Measurements from ENCODE around the gene GRM4.

GRM4 gene

DNA sequence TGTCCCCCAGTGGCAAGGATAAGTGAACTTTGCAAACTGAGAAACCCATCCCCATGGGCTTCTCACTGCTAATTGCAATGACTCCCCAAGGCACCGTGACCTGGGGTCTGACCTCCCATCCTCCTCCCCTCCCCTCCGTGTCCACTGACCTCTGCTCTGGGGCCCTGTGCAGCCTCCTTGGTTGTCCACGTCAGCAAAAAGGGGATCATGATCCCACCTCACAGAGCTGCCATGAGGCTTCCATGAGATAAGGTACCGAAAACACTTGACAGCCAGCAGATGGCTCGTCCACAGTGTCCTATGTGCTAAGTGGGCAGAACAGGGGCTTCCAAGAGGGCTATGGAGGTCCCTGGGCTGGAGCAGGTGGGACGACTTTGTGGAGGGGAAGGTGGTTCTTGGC, 104.5 kb downstream of the GRM4 start:
- TF ChIP-seq GATA2 (IDR thresholded peaks at IDR 0.05; ENCODE audit: low read depth, low read length) (no peak), GATA3 (IDR thresholded peaks at IDR 0.05; ENCODE audit: low read depth, low read length) (no peak)

DNA sequence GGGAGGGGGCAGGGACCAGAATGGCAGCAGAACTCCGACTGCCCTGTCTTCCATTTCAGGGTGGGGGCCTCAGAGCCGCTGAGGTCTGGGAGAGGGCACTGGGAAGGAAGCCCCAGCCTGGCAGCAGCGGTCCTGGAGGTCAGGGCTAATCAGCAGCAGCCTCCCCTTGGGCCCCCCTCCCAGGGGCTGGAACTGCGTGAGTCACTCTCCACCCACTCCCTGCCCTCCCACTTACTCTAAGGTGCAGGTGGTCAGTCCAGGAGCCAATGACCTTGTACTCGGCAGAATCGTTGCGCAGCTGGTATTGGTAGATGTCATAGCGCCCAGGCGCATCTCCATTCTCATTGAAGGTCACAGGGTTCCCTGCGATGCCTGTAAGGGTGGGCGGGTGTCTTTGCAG, 105.9 kb downstream of the GRM4 start:
- TF ChIP-seq GATA2 (IDR thresholded peaks at IDR 0.05; ENCODE audit: low read depth, low read length), result no peak
- TF ChIP-seq GATA3 (IDR thresholded peaks at IDR 0.05; ENCODE audit: low read depth, low read length), result no peak

DNA sequence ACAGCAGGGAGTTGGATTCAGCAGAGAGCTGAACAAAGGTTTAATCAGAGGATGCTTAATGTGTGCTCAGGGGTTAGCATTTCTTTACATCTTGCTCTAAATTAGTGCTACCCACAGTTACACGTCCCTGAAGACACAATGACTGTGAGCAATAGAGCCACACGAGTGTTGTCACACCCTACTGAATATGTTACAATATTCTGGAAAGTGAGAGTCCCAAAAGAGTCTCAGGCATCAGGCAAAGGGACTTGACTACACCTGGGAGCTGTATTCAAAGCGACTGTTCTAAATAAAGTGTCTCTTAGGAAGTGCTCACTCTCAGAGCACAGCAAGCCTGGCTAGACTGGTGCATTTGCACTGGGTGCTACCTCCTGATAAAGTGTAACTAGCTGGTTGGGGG, 108.7 kb downstream of the GRM4 start:
- TF ChIP-seq GATA3 (IDR thresholded peaks at IDR 0.05; ENCODE audit: low read depth, low read length) (no peak), GATA2 (IDR thresholded peaks at IDR 0.05; ENCODE audit: low read depth, low read length) (no peak)

DNA sequence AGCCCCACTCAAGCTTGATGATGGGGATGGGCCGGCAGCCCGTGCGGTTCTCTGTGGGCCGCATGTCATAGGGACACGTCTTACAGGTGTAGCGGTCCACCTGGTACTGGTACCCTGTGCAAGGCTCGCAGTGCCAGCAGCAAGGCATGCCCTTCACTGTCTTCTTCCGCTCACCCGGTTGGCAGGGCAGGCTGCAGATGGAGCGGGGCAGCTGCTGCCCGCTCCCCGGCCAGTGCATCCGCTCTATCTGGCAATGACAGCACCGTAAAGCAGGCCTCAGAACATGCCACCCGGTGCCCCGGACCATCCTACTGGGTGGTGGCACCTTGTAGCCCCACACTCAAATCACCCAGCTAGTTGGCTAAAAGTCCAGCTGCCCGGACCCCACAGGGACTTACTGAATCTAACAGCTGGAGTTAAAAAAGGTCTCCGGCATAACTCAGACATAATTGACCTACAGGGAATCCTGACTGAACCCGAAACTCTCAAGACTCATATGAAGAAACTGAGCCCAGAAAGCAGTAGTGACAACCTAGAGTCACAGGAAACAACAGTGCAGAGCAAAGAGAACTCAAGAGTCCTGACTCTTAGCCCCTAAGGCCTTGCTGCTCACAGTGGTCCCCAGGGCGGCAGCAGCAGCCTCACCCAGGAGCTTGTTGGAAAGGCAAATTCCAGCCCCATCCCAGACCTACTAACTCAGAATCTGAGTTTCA, 109.4 kb downstream of the GRM4 start:
- TF ChIP-seq GATA3 (IDR thresholded peaks at IDR 0.05; ENCODE audit: low read depth, low read length) (no peak), GATA2 (IDR thresholded peaks at IDR 0.05; ENCODE audit: low read depth, low read length) (no peak)

DNA sequence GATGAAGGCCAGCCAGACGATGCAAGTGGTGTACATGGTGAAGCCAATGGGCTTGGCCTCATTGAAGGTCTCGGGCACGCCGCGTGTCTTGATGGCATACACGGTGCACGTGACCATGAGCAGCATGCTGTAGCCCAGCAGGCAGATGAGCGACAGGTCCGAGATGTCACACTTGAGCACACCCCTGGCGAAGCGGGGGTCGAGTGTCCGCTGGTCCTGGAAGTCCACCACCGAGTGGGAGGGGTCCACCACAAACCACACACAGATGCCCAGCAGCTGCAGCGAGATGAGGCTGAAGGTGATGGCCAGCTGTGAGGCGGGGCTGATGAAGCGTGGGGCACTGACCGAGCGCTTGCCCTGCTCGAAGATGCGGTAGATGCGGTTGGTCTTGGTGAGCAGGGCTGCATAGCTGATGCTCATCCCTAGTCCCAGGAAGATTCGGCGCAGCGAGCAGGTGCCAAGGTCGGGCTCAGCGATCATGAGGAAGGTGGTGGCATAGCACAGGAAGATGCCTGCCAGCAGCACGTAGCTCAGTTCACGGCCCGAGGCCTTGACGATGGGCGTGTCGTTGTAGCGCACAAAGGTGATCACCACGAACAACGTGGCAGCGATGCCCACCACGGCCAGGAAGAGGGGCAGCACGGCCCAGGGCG, 110.1 kb downstream of the GRM4 start:
- no peak for TF ChIP-seq GATA3 (IDR thresholded peaks at IDR 0.05; ENCODE audit: low read depth, low read length)
- no peak for TF ChIP-seq GATA2 (IDR thresholded peaks at IDR 0.05; ENCODE audit: low read depth, low read length)

DNA sequence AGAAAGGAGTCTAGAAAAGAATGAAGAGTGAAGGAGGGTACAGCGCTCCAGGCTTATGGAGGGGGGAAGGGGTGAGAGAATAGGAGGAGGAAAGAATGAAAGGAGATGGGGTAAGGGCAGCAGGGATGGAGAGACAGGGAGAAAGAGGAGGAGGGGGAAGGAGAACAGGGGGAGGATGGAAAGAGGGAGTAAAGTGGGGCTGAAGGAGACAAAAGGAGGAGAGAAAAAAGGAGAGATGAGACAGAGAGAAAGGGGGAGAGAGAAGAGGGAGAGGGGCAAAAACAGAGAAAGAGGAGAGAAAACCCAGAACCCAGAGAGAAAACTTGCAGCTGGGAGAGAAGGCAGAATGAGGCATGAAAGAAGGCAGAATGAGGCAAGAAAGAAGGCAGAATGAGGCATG, 110.7 kb downstream of the GRM4 start:
- TF ChIP-seq GATA3 (IDR thresholded peaks at IDR 0.05; ENCODE audit: low read depth, low read length) (no peak), GATA2 (IDR thresholded peaks at IDR 0.05; ENCODE audit: low read depth, low read length) (no peak)

DNA sequence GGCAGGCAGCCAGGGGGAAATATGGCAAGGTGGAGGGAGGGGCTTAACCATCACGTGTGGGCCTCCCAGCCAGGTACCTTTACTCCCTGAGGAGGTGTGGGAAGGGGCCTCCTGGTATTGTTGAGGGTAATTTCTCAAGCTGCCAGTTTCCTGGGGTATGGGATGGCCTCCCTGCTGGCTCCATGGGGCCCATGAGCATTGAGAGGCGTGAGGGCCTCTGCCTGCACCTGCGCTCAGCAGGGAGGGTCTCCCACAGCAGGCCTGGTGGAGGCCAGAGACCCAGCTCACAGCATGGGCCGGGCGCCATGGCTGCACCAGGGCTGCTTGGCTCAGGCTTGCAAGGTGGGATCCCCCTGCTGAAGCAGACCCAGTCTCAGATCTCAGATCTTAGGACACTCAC, 113.0 kb downstream of the GRM4 start:
- TF ChIP-seq GATA2 (IDR thresholded peaks at IDR 0.05; ENCODE audit: low read depth, low read length) (no peak), GATA3 (IDR thresholded peaks at IDR 0.05; ENCODE audit: low read depth, low read length) (no peak)

DNA sequence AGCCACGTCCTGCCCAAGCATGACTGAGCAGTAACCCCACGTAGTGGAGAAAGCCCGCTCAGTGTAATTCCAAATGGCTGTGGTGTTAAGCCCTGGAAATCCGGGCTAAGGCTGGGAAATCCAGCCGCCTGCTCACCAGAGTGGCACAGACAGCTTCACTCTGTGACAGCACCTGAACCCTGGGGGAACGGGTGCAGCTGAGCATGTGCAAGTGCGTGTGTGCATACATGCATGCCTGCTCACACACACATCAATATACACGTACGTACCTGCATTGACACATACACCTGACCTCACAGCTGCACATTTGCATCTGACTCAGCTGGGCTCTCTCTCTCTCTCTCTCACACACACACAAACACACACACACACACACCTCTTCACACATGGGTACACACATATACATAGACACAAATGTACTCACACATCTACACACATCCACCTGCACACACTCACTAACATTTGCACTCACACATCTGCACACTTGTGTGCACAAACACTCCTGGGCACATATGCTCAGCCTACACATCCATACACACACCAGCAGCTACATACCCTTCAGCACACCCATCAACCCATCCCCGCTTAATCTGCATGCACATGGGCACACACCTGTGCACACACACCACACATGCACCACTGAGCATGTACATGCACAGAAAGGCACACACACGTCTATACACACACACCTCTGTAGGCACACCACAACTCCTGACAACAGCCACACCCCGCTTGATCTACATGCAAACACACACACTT, 114.1 kb downstream of the GRM4 start:
- no peak for TF ChIP-seq GATA3 (IDR thresholded peaks at IDR 0.05; ENCODE audit: low read depth, low read length)
- TF ChIP-seq GATA2 (IDR thresholded peaks at IDR 0.05; ENCODE audit: low read depth, low read length), result no peak

DNA sequence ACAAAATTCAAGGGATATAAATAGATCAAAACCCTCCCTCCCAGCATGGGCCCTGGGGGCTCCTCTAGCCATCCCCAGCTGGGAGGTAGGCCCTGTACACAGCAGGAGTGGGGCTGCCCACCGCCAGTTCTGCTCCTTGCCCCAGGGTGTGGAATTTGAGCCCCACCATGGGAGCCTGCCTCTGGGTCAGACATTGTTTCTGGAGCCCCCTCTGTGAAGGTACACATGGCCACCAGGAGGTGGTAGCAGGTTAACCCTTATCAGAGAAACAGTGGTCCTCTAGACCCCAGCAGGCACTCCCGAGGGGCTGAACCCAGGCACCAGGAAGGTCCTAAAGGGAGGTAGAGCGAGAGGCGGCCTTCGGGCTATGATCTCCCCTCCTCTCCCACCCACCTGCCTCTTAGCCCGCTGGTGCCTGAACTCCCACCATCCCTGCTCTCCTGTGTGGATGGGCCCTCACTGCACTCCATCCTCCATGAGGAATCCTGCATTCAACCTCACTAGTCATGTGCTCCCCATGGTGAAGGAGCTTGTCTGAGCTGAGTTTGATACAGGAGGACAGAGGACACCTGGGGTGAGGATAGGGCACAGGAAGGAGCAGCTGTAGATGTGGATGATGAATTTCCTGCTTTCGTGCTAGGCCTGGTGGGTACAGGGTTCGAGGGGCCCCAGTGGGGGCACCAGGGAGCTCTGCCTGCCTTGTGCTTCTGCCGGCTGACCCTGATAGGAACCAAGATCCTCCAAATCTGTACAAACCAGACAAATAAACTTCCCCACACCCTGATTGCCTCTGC, 114.9 kb downstream of the GRM4 start:
- TF ChIP-seq GATA3 (IDR thresholded peaks at IDR 0.05; ENCODE audit: low read depth, low read length) (no peak), GATA2 (IDR thresholded peaks at IDR 0.05; ENCODE audit: low read depth, low read length) (no peak)

DNA sequence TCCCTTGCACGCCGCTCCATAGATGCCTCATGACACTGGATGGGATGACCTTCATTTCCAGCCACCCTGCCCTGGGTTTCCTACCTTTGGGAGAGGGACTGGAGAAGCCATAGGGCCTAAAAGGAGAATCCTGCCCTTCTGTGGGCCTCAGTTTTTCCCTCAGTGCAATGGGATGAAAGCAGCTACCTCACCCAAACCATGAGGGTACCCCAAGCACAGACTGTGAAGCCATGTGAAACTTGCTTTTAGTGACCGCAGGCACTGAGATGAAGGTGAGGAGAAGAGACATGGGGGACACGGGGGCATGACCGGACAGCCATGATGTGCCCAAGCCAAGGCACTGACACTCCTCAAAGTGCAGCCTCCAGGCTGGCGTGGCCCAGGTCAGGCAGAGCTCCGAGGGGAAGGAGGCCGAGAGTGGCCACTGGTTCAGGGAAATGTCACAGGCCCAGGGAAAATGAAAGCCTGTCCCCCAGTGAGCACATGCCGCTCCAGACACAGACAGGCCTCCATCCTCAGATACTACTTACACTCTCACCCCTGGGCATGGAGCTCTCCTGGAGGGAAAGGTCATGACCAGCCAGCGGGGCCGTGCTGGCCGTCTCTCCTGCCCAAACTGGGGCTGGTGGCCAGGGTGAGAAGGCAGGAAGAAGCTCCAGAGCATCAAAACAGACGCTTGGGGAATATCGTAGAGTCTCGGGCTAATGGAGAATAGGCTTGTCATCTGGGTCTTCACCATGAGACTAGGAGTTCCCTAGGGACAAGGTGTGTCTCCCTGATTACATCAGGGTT, 116.2 kb downstream of the GRM4 start:
- TF ChIP-seq GATA2 (IDR thresholded peaks at IDR 0.05; ENCODE audit: low read depth, low read length) (no peak), GATA3 (IDR thresholded peaks at IDR 0.05; ENCODE audit: low read depth, low read length) (no peak)

DNA sequence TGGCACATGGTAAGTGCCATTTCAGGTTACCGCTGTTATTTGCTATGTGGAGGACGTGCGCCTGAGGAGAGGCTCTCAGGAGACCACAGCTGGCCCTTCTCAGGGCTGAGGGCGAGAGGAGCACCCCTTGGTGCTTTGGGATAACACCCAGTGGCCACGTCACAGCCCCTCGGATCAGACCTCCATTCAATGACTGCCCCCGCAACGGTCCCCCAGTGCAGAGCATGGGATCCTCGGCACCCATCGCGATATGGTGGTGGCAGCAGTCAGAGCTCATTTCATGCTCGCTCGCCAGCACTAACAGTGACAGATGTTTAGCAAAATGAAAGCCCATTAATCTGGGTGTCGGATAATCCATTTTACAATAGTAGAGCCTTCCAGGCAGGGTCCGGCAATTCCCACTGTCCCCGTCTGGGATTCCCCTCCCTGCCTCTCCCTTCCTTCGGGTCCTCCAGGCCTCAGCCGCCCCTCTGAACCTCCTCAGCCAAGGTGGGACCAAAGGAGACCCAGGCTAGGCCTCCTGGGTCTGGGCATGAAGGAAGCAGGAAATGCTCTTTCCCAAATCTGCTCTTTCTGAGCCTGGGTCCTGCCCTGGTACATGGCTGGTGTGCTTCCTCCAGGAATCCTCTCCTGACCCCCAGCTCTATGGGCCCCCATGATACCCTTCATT, 117.1 kb downstream of the GRM4 start:
- TF ChIP-seq GATA2 (IDR thresholded peaks at IDR 0.05; ENCODE audit: low read depth, low read length), result no peak
- no peak for TF ChIP-seq GATA3 (IDR thresholded peaks at IDR 0.05; ENCODE audit: low read depth, low read length)

DNA sequence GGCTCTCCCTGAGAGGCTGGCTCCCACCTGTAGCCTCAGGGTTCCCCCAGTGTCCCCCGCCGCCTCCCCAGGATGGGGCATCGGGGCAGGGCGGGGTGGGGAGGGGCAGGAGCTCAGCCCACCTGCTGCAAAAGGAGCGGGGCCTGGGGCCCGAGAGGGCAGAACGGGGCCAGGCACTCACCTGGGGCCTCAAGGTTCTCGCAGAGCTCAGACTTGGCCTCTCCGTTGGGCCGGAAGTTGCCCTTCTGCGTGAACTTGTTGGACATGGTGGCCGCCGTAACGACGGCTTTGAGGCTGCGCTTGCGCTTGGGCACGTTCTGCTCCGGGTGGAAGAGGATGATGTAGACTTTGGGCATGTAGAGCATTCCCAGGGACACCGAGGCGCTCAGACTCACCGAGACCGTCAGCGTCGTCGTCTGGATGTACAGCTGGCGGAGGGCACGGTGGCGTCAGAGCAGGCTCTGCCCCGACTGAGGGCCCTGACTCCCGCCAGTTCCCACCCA, 117.9 kb downstream of the GRM4 start:
- TF ChIP-seq GATA2 (IDR thresholded peaks at IDR 0.05; ENCODE audit: low read depth, low read length) (no peak), GATA3 (IDR thresholded peaks at IDR 0.05; ENCODE audit: low read depth, low read length) (no peak)
